PC-3 (cell line): ENCODE measurements around the gene SRR. TPM values are rescaled to one million over a fixed set of nuclear protein-coding genes. Genes with fewer than 3 reads are reported as not detected.
"Not testable (repeated sequence)": the region's sequence is repeated elsewhere in the genome, so short reads cannot be mapped to it uniquely, and the experiment has no call there.

Experiments used
- ATAC-seq: fragments of 200-7000 bp; cut with Tn5 transposase; 2 replicates; pipeline ENCODE4 v1.9.1; 2020; ENCODE audit warnings: mild to moderate bottlenecking, moderate library complexity
- BruUV-seq: library from RNA; stranded (reverse); fragments of 400-500 nt; replicated peaks from 2 replicates; lab custom pipeline; 2021; lab: Mats Ljungman, UMichigan
- CTCF ChIA-PET: fragments of 300-600 bp; sonication (Branson Sonifier 250); formaldehyde crosslinking; loops from one replicate; lab custom pipeline; 2022; ENCODE audit warnings: antibody characterized with exemption; lab: Charles Lee
- POLR2A ChIA-PET: fragments of 300-600 bp; sonication (Branson Sonifier 250); formaldehyde crosslinking; loops from one replicate; lab custom pipeline; 2022; ENCODE audit warnings: antibody characterized with exemption; ENCODE audit not compliant: unreplicated experiment; lab: Charles Lee
- DNase-seq: peaks from one replicate; pipeline ENCODE4 v3.0.0-alpha.2; 2015
- H2AFZ ChIP-seq: fragments of 300-600 bp; sonication (generic); 2 replicates; pipeline ENCODE4 v1.6.0; 2016; ENCODE audit warnings: antibody characterized with exemption, low read length
- H3F3A ChIP-seq: fragments of 300-600 bp; sonication (generic); one replicate; pipeline ENCODE4 v1.6.0; 2017; ENCODE audit warnings: antibody characterized with exemption, low read length, control low read depth, mild to moderate bottlenecking; ENCODE audit not compliant: unreplicated experiment
- H3K27ac ChIP-seq: fragments of 300-600 bp; sonication (generic); 2 replicates; pipeline ENCODE4 v1.5.1; 2016; ENCODE audit warnings: mild to moderate bottlenecking, low read length
- H3K27me3 ChIP-seq: fragments of 300-600 bp; sonication (generic); 2 replicates; pipeline ENCODE4 v1.6.1; 2016; ENCODE audit warnings: low read length, mixed read lengths
- H3K36me3 ChIP-seq: fragments of 300-600 bp; sonication (generic); 2 replicates; pipeline ENCODE4 v1.6.1; 2016; ENCODE audit warnings: low read depth, mixed run types, low read length, mixed read lengths
- H3K4me1 ChIP-seq: fragments of 300-600 bp; sonication (generic); 2 replicates; pipeline ENCODE4 v1.5.1; 2016; ENCODE audit warnings: low read length; ENCODE audit not compliant: insufficient read depth
- H3K4me2 ChIP-seq: fragments of 300-600 bp; sonication (generic); 2 replicates; pipeline ENCODE4 v1.6.0; 2016; ENCODE audit warnings: low read length
- H3K4me3 ChIP-seq: fragments of 300-600 bp; sonication (generic); 2 replicates; pipeline ENCODE4 v1.5.1; 2016; ENCODE audit warnings: mild to moderate bottlenecking, low read length, mixed read lengths
- H3K79me2 ChIP-seq: fragments of 300-600 bp; sonication (generic); 2 replicates; pipeline ENCODE4 v1.6.1; 2017; ENCODE audit warnings: low read length, mixed read lengths
- H3K9ac ChIP-seq: fragments of 300-600 bp; sonication (generic); 2 replicates; pipeline ENCODE4 v1.6.0; 2016; ENCODE audit warnings: mild to moderate bottlenecking, low read length
- H3K9me2 ChIP-seq: fragments of 300-600 bp; sonication (generic); replicated peaks from 2 replicates; pipeline ENCODE4 v1.6.1; 2016; ENCODE audit warnings: mixed run types, low read length, mixed read lengths
- H3K9me3 ChIP-seq: fragments of 300-600 bp; sonication (generic); 2 replicates; pipeline ENCODE4 v1.6.1; 2016; ENCODE audit warnings: low read length, mixed read lengths
- H4K20me1 ChIP-seq: fragments of 300-600 bp; sonication (generic); 2 replicates; pipeline ENCODE4 v1.6.1; 2016; ENCODE audit warnings: low read length, mixed read lengths
- EZH2 ChIP-seq: fragments of 300-600 bp; sonication (generic); IDR thresholded peaks from one replicate; pipeline ENCODE4 v1.6.1; 2017; ENCODE audit warnings: antibody characterized with exemption, mild to moderate bottlenecking, low read length; ENCODE audit not compliant: unreplicated experiment
- EZH2phosphoT487 ChIP-seq: fragments of 300-600 bp; sonication (generic); IDR thresholded peaks from 2 replicates; pipeline ENCODE4 v1.6.1; 2018; ENCODE audit warnings: mild to moderate bottlenecking, antibody characterized with exemption, low read length, borderline replicate concordance
- intact Hi-C: fragments of 100-400 bp; cut with micrococcal nuclease; formaldehyde crosslinking; loops from 2 replicates; pipeline ENCODE4 v1.9.0; 2023
- total RNA-seq: library from RNA; depleted of rRNA; stranded (reverse); fragments of >200 nt; gene quantifications from 2 replicates; pipeline ENCODE4 v1.2.3, GENCODE V29; 2014
- TF ChIP-seq, protein P1 (sequence below): fragments of 300-600 bp; sonication (generic); conservative IDR thresholded peaks from 2 replicates; pipeline ENCODE4 v1.5.1; 2017; ENCODE audit warnings: antibody characterized with exemption, low read depth, mild to moderate bottlenecking, low read length

SRR gene
- total RNA-seq, 1 experiment from 2014 or later = 12.0 TPM

GRCh38 chr17:2263183-2264066, 40.3 kb upstream of the SRR start:
- no peak overlapping the region for H3K9ac ChIP-seq
- POLR2A ChIA-PET = no interaction called here

GRCh38 chr17:2264067-2264860, 39.5 kb upstream of the SRR start:
- no peak overlapping the region for H3K4me3 ChIP-seq
- 0 out of 2 replicates have a peak, but pooled peaks cover 3% of the 10 kb centered on the region for H4K20me1 ChIP-seq
- ChIA-PET POLR2A (no interaction called here), CTCF (no interaction called here)
- H3K9me2 ChIP-seq = no peaks in the 10 kb centered on the region
- no peaks in the 10 kb centered on the region for H3K27me3 ChIP-seq
- H3K36me3 ChIP-seq = no peaks in the 10 kb centered on the region
- DNase-seq (no peak), ATAC-seq (no peak)
- H3K79me2 ChIP-seq = no peaks in the 10 kb centered on the region
- no peak overlapping the region for H3K9ac ChIP-seq
- H3F3A ChIP-seq = no peaks in the 10 kb centered on the region
- TF ChIP-seq EZH2phosphoT487 = no peak
- no peak for TF ChIP-seq EZH2
- TF ChIP-seq, protein P1, sequence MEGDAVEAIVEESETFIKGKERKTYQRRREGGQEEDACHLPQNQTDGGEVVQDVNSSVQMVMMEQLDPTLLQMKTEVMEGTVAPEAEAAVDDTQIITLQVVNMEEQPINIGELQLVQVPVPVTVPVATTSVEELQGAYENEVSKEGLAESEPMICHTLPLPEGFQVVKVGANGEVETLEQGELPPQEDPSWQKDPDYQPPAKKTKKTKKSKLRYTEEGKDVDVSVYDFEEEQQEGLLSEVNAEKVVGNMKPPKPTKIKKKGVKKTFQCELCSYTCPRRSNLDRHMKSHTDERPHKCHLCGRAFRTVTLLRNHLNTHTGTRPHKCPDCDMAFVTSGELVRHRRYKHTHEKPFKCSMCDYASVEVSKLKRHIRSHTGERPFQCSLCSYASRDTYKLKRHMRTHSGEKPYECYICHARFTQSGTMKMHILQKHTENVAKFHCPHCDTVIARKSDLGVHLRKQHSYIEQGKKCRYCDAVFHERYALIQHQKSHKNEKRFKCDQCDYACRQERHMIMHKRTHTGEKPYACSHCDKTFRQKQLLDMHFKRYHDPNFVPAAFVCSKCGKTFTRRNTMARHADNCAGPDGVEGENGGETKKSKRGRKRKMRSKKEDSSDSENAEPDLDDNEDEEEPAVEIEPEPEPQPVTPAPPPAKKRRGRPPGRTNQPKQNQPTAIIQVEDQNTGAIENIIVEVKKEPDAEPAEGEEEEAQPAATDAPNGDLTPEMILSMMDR = no peak
- intact Hi-C loops = no loop called here
- no TSS peak for BruUV-seq
- no peaks in the 10 kb centered on the region for H3K9me3 ChIP-seq
- H3K4me1 ChIP-seq = peaks cover 9% of the 10 kb centered on the region; the same call in 1 of the 2 replicates
- H2AFZ ChIP-seq = no peak overlapping the region
- H3K4me2 ChIP-seq = no peak overlapping the region
- H3K27ac ChIP-seq = no peak overlapping the region

More at GRCh38 chr17:2263183-2264066, 40.3 kb upstream of the SRR start:
- peaks cover 9% of the 10 kb centered on the region; the same call in 1 of the 2 replicates for H3K4me1 ChIP-seq
- H3K79me2 ChIP-seq = no peaks in the 10 kb centered on the region
- no peak overlapping the region for H3K27ac ChIP-seq
- ATAC-seq (no peak), DNase-seq (no peak)
- no peaks in the 10 kb centered on the region for H3K9me2 ChIP-seq
- BruUV-seq = no TSS peak
- no peak for TF ChIP-seq EZH2
- TF ChIP-seq EZH2phosphoT487 = no peak
- TF ChIP-seq, protein P1 = no peak
- no peak overlapping the region for H3K4me2 ChIP-seq
- no peaks in the 10 kb centered on the region for H3K36me3 ChIP-seq
- no peaks in the 10 kb centered on the region for H3F3A ChIP-seq
- H3K9me3 ChIP-seq = no peaks in the 10 kb centered on the region
- H4K20me1 ChIP-seq = 0 out of 2 replicates have a peak, but pooled peaks cover 3% of the 10 kb centered on the region
- intact Hi-C loops = no loop called here
- H3K27me3 ChIP-seq = no peaks in the 10 kb centered on the region
- no peak overlapping the region for H3K4me3 ChIP-seq
- H2AFZ ChIP-seq = no peak overlapping the region
- CTCF ChIA-PET = no interaction called here

GRCh38 chr17:2265166-2265565, 38.6 kb upstream of the SRR start:
- H3F3A ChIP-seq, H3K4me1 ChIP-seq, H3K79me2 ChIP-seq, H3K27ac ChIP-seq, CTCF ChIA-PET, H3K9me2 ChIP-seq, H3K27me3 ChIP-seq, BruUV-seq, H3K4me2 ChIP-seq, H2AFZ ChIP-seq, H3K9ac ChIP-seq, H3K4me3 ChIP-seq, intact Hi-C loops, ATAC-seq, H3K36me3 ChIP-seq, DNase-seq, H4K20me1 ChIP-seq, H3K9me3 ChIP-seq: not testable (repeated sequence)
- POLR2A ChIA-PET = interaction anchor here (0.6 kb wide), 1 partner anchor 18 kb away, joined by 3 read pairs; no protein-coding TSS in a partner anchor
